Measurements from ENCODE around the gene SOHLH2.

GRCh38 chr13:36129539-36129938 lies 84.8 kb downstream of the SOHLH2 start:
- TF ChIP-seq, protein P1, sequence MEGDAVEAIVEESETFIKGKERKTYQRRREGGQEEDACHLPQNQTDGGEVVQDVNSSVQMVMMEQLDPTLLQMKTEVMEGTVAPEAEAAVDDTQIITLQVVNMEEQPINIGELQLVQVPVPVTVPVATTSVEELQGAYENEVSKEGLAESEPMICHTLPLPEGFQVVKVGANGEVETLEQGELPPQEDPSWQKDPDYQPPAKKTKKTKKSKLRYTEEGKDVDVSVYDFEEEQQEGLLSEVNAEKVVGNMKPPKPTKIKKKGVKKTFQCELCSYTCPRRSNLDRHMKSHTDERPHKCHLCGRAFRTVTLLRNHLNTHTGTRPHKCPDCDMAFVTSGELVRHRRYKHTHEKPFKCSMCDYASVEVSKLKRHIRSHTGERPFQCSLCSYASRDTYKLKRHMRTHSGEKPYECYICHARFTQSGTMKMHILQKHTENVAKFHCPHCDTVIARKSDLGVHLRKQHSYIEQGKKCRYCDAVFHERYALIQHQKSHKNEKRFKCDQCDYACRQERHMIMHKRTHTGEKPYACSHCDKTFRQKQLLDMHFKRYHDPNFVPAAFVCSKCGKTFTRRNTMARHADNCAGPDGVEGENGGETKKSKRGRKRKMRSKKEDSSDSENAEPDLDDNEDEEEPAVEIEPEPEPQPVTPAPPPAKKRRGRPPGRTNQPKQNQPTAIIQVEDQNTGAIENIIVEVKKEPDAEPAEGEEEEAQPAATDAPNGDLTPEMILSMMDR (conservative IDR thresholded peaks at IDR 0.05) = no peak
- TF ChIP-seq EZH2 (IDR thresholded peaks at IDR 0.05; ENCODE audit: low read depth) = no peak

Data from PC-9 (cell line).